Mucosa of rectum (tissue), 2 donors: ENCODE data around the gene PLXDC2.

Experiments used
- H3K27ac ChIP-seq, 2 donors: one replicate each; pipeline ENCODE4 v1.7.0; 2013; ENCODE audit warnings: inconsistent platforms in 2 of 2, low read depth in 2 of 2, low read length in 2 of 2
- H3K27me3 ChIP-seq, 2 donors: one replicate each; pipeline ENCODE4 v1.7.0; 2013; ENCODE audit warnings: low read length in 2 of 2; ENCODE audit not compliant: control insufficient read depth in 2 of 2, insufficient read depth in 2 of 2
- H3K36me3 ChIP-seq, 2 donors: one replicate each; pipeline ENCODE4 v1.7.0; 2013; ENCODE audit warnings: low read length in 2 of 2; ENCODE audit not compliant: control insufficient read depth in 2 of 2, insufficient read depth in 2 of 2
- H3K4me1 ChIP-seq, 2 donors: one replicate each; pipeline ENCODE4 v1.7.0; 2013; ENCODE audit warnings: low read length in 2 of 2, mild to moderate bottlenecking in 1 of 2; ENCODE audit not compliant: control insufficient read depth in 2 of 2, insufficient read depth in 2 of 2
- H3K4me3 ChIP-seq, 2 donors: one replicate each; pipeline ENCODE4 v1.7.0; 2013; ENCODE audit warnings: low read length in 2 of 2
- H3K9ac ChIP-seq, 2 donors: one replicate each; pipeline ENCODE4 v1.7.0; 2013; ENCODE audit warnings: low read length in 2 of 2, low read depth in 1 of 2, mild to moderate bottlenecking in 1 of 2
- H3K9me3 ChIP-seq, 2 donors: one replicate each; pipeline ENCODE4 v1.7.0; 2013; ENCODE audit warnings: low read length in 2 of 2; ENCODE audit not compliant: control insufficient read depth in 2 of 2
- donor health status: healthy.
- donor health status: Normal muscosa, but diverticular disease.

PLXDC2 gene

DNA sequence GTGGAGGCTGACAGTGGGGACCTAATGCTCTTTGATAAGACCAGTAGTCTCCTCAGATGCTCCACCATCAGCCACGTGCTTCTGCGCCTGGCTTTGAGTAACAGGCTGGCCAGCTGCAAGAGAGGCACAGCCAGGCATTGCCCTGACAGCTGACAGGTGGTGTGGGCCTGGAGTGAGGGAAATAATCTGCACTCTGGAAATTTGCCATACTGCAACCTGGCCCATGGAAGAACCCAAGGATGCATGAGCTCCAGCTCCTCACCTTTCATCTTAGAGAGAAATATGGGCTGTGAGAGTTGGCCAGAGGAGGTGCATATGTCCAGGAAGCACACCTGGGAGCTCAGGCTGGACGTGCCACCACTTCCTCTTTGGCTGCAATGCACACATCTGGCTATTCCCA is 118.9 kb downstream of the PLXDC2 start:
- no peak overlapping the region for H3K9ac ChIP-seq
- H3K36me3 ChIP-seq, result no peaks in the 10 kb centered on the region
- H3K27me3 ChIP-seq, result no peaks in the 10 kb centered on the region
- H3K4me3 ChIP-seq, result no peak overlapping the region
- H3K27ac ChIP-seq, result no peak overlapping the region
- H3K4me1 ChIP-seq, result peaks cover 11 to 21% of the 10 kb centered on the region in 2 donors
- H3K9me3 ChIP-seq, result no peaks in the 10 kb centered on the region

DNA sequence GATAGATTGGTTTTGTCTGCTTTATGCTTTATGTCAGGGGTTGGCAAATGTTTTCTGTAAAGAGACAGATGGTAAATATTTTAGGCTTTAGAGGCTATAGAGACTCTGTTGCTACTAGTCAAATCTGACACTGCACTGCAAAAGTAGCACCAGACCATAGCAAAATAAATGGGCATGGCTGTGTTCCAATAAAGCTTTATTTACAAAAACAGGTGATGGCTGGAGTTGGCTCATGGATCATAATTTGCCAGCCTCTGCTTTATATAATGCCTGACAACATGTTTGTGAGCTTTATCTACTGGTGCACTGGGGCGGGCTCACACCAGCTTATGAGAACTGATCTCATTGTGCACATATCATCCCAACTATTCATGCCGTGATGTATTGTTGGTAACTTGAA is 120.1 kb downstream of the PLXDC2 start:
- H3K36me3 ChIP-seq, result no peaks in the 10 kb centered on the region
- no peak overlapping the region for H3K9ac ChIP-seq
- H3K27ac ChIP-seq, result no peak overlapping the region
- H3K4me1 ChIP-seq, result peaks cover 7 to 14% of the 10 kb centered on the region in 2 donors
- no peak overlapping the region for H3K4me3 ChIP-seq
- H3K27me3 ChIP-seq, result no peaks in the 10 kb centered on the region
- H3K9me3 ChIP-seq, result no peaks in the 10 kb centered on the region

DNA sequence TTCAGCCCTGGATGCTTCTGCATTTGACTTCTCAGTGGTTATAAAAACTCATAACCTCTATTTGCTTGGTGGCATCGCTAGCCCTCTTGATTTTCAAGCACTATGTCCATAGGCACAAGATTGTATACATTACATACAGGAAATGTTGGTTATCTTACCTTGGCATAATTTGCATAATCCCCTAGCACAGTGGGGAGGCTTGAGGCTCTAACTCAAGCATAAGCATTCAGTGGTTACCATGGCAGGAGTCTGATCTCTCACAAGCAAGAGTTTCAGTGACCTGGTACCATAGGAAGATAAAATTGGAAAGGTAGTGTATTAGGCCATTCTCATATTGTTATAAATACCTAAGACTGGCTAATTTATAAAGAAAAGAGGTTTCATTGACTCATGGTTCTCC is 121.8 kb downstream of the PLXDC2 start:
- Histone ChIP-seq H3K9me3 (no peaks in the 10 kb centered on the region), H3K4me3 (no peak overlapping the region), H3K27me3 (no peaks in the 10 kb centered on the region), H3K4me1 (peaks cover 0 to 3% of the 10 kb centered on the region in 2 donors), H3K36me3 (no peaks in the 10 kb centered on the region), H3K27ac (no peak overlapping the region), H3K9ac (no peak overlapping the region)

DNA sequence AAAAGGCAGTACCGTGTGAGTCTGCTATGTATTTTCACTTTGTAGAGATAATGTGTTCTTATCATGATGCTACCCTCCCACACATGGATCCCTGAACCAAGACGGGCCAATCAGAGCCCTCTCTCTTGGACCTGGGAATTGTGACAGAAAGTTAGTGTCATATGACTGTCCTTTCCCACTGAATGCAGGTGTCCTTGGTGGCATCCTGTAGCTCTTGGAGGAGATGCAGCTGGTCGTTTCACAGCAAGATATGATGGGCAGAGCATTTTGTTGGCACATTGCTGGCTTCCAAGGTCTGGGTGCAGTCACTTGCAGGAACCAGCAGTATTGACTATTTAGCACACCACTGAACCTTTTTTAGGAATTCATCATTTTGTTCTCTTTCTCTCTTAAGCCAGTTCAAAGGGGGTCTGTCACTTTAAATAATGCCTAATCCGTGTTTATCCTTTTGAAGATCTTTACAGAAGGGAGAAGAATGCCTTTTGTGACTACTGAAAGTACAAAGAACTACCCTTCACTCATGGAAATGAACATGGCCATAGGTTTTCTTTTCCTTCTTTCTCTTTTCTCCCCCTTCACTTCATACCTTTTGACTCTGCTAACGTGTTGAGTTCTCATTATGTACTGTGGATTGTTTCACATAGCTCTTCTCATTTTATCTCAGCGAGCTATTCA is 125.1 kb downstream of the PLXDC2 start:
- H3K9me3 ChIP-seq, result no peaks in the 10 kb centered on the region
- H3K27me3 ChIP-seq, result no peaks in the 10 kb centered on the region
- H3K27ac ChIP-seq, result no peak overlapping the region
- H3K4me1 ChIP-seq, result no peaks in the 10 kb centered on the region
- no peaks in the 10 kb centered on the region for H3K36me3 ChIP-seq
- no peak overlapping the region for H3K9ac ChIP-seq
- no peak overlapping the region for H3K4me3 ChIP-seq

DNA sequence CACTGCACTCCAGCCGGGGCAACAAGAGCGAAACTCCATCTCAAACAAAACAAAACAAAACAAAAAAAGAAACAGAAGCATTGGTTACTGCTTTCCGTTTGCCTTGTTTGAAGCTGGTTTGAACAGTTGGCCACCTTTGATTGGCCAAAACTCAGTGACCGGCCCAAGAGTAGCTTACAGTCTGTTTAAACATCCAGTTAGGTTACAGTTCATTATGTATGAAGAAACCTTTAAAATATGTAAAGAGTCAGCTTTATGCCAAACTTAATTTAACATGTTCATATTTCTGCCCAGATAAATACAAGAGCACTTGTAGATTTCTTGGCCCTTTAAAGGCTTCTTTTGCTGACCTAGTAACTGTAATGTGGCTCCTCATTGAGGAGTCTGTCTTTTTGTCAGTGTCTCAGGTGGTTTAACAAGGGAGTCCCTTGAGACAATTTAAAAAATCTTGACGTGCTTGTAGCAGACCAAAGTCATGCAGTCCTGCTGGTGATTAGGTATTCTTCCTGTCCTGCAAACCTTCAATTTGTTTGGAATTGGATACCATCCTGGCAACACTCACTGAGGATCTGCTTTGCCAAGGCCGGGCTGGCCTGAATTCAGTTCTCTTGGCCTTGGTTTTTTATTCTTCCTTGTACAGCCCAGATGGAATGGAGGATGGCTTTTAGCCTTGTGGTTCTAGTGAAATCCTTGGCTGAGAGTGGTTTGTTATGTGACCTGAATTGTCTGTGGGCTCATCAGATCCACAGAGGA is 128.9 kb downstream of the PLXDC2 start:
- no peak overlapping the region for H3K9ac ChIP-seq
- H3K36me3 ChIP-seq, result no peaks in the 10 kb centered on the region
- no peaks in the 10 kb centered on the region for H3K4me1 ChIP-seq
- H3K9me3 ChIP-seq, result no peaks in the 10 kb centered on the region
- no peaks in the 10 kb centered on the region for H3K27me3 ChIP-seq
- H3K27ac ChIP-seq, result no peak overlapping the region
- no peak overlapping the region for H3K4me3 ChIP-seq

DNA sequence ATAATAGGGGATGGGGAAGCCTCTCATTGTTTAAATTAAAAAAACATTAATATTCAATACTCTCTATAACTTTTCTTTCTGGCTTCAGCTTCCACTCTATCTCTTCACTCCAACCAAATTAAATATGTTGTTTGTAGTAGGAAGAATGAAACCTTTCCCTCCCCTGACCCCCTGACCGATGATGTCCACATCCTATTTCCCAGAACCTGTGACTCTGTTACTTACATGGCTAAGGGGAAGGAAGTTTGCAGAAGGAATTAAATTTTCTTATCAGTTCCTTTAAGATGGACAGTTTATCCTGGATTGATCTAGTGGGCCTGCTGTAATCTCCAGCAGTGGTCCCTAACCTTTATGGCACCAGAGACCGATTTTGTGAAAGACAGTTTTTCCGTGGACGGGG is 130.0 kb downstream of the PLXDC2 start:
- Histone ChIP-seq H3K9ac (no peak overlapping the region), H3K4me1 (no peaks in the 10 kb centered on the region), H3K4me3 (no peak overlapping the region), H3K9me3 (no peaks in the 10 kb centered on the region), H3K27ac (no peak overlapping the region), H3K36me3 (no peaks in the 10 kb centered on the region), H3K27me3 (no peaks in the 10 kb centered on the region)

DNA sequence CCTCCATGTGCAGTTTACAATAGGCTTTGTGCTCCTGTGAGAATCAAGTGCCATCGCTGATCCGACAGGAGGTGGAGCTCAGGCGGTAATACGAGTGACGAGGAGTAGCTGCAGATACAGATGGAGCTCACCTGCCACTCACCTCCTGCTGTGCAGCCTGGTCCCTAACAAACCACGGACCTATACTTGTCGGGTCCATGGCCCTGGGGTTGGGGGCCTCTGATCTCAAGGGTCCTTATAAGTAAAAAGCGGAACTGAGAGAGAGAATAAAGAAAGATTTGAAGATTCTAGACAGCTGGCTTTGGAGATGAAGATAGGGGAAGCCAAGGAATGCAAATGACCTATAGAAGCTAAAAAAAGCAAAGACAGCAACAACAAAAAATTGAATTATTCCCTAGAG is 130.6 kb downstream of the PLXDC2 start:
- Histone ChIP-seq H3K9me3 (no peaks in the 10 kb centered on the region), H3K27me3 (no peaks in the 10 kb centered on the region), H3K4me1 (no peaks in the 10 kb centered on the region), H3K27ac (no peak overlapping the region), H3K4me3 (no peak overlapping the region), H3K36me3 (no peaks in the 10 kb centered on the region), H3K9ac (no peak overlapping the region)

DNA sequence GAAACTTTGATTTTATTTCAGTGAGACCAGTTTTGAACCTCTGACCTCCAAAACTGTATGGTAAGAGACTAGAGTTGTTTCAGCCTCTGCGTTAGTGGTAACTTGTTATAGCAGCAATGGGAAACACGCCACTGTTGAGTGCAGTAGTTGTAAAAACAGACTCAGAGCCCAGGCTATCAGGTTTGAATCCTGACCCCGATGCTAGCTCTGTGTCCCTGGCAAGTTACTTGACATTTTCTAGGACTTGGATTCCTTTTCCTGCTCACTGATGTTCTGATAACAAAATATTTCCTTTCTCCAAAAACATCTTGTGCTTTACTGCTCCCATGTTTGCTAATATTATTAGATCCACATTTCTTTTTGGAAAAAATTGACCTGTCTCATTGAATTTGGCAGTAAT is 131.0 kb downstream of the PLXDC2 start:
- Histone ChIP-seq H3K36me3 (no peaks in the 10 kb centered on the region), H3K27me3 (no peaks in the 10 kb centered on the region), H3K27ac (no peak overlapping the region), H3K9me3 (no peaks in the 10 kb centered on the region), H3K4me3 (no peak overlapping the region), H3K4me1 (no peaks in the 10 kb centered on the region), H3K9ac (no peak overlapping the region)

DNA sequence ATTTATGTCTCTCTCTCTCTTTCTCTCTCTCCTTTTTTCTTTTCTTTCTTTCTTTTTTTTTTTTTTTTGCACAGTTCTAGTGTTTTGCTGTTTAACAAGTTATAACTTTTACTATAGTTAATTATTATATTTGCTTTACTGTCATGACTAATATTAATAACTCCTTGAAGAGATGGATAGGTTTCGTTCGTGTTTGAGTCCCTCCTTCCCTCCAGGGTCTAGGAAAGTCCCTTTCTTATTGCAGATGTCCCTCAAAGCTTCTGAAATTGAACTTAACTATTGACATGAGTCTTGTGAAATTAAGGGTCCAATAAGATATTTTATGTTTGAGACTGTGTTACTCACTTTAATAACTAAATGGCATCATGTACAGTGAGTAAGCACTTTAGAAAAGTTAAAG is 131.4 kb downstream of the PLXDC2 start:
- H3K9ac ChIP-seq, result no peak overlapping the region
- H3K4me3 ChIP-seq, result no peak overlapping the region
- no peaks in the 10 kb centered on the region for H3K36me3 ChIP-seq
- no peaks in the 10 kb centered on the region for H3K9me3 ChIP-seq
- no peaks in the 10 kb centered on the region for H3K4me1 ChIP-seq
- H3K27ac ChIP-seq, result no peak overlapping the region
- H3K27me3 ChIP-seq, result no peaks in the 10 kb centered on the region

DNA sequence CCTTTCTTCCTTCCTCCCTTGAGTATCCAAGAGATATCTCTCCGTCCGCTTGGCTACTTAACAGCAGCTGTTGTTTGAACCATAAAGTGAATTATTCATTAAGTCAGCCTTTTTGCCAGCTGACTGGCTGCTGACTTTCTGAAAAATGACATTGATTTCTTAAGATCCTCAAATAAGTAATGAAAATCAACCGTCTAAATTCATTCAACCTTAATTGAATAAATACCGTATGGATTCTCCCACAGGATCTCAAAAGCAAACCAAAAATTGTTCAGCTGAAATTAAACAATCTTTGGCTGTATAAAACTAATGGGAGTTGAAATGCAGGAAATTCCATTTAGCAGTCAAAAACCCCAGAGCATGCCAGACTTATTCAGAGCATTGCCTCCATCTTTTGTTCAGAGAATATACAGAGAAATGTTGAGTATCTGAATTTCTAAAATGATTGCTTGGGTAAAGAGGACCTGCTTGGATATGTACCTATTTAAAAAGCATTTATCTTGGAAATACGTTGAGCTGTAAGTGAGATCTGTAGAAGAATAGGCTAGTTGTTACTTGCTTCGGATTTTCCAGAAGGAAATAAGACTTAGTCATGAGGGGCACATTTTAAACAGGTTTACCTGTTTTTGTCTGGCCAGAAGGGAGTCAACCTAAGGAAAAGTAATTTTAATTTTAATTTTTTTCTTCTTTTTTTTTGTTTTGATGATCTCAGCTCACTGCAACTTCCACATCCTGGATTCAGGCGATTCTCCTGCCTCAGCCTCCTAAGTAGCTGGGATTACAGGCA is 136.2 kb downstream of the PLXDC2 start:
- H3K27ac ChIP-seq, result no peak overlapping the region
- H3K9ac ChIP-seq, result no peak overlapping the region
- H3K9me3 ChIP-seq, result no peaks in the 10 kb centered on the region
- no peaks in the 10 kb centered on the region for H3K27me3 ChIP-seq
- H3K4me3 ChIP-seq, result no peak overlapping the region
- no peaks in the 10 kb centered on the region for H3K36me3 ChIP-seq
- H3K4me1 ChIP-seq, result peaks cover 0 to 2% of the 10 kb centered on the region in 2 donors
